Activated CD4-positive, CD25-positive, alpha-beta regulatory T cell treated with anti-CD3 and anti-CD28 coated beads, Interleukin-2, amount 50 U/mL, for 16 hours (primary cell): ENCODE measurements around the gene METTL23.
A peak's percentile ranks its signal among the peaks of the same experiment; 100 is the strongest.
"Not testable (repeated sequence)": the region's sequence is repeated elsewhere in the genome, so short reads cannot be mapped to it uniquely, and the experiment has no call there.

Experiments used
- DNase-seq: peaks from one replicate; pipeline ENCODE4 v3.0.0-alpha.2; 2020; ENCODE audit warnings: low read depth, low spot score

METTL23 gene

DNA sequence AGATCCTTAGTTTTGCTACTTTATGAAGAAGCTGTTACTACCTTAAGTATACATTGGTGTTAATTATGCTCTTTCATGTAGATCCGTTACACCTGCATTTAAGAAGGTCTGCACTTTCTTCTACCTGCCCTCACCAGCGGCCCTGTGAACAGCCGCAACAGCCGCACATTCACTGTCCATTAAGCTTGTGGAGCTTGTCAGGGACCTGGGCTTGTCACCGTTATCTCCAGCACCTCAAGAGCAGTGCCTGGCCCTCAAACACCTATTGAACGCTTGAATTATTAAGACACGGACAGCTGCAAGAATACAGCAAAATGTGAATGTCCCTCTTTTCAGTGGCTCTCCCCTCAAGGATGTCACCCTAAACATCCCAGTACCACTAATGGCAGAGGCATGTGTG lies 12.9 kb upstream of the METTL23 start:
- DNase-seq, result no peak

DNA sequence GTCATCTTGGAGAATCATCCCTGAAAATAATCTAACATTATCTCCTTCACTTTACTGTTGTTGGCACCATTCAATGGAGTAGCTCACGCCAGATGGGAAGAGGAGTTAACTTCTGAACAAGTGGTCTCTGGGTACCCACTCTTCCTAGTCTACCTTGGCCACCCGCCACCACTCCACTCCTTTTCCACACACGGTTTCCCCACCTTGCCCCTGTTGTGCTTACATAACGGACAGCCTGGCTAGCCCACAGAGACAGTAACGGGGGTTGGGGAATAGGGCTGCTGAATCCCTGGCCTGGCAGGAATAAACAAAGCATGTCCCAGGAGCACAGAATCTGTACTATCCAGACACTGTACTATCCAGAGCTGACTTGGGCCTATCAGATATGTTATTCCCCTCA lies 12.3 kb upstream of the METTL23 start:
- DNase-seq, result no peak

GRCh38 chr17:76714822-76715495 lies 11.7 kb upstream of the METTL23 start:
- peak; percentile 74 for DNase-seq

DNA sequence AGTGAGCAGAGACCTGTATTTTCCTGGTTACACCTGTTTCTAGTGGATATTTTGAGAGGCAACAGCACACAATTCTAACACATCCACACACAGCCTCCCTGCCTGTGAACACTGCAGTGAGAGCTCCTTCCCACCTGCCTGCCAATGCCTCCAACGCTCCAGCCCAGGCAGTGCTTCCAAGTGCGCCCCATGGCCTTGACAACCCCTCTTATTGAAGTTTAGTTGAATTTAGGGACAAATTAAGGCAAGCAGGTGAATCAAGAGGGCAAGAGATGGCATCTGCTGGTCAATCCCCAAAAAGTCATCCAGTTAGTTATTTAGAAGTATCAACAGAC lies 11.2 kb upstream of the METTL23 start:
- no peak for DNase-seq

GRCh38 chr17:76716146-76716838 lies 10.3 kb upstream of the METTL23 start:
- DNase-seq, result no peak

DNA sequence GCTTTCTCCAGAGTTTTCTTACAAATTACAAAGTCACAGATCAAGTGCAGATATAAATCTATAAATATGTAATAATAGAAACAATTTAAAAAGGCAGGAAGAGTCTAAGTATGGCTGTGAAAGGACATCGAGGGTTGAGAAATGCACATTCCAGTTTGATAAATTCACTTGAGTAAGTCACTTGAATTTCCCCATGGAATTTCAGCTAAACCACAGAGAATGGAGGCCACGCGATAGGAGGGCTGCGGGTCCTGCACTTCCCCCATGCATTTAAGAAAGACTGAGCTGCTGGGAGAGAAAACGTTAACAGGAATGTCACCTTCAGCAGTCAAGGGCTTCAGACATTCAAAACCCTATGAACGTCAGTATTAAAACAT lies 9.8 kb upstream of the METTL23 start:
- DNase-seq, result no peak

- no peak for DNase-seq
Observed at GRCh38 chr17:76718516-76718915, 8.1 kb upstream of the METTL23 start.

DNA sequence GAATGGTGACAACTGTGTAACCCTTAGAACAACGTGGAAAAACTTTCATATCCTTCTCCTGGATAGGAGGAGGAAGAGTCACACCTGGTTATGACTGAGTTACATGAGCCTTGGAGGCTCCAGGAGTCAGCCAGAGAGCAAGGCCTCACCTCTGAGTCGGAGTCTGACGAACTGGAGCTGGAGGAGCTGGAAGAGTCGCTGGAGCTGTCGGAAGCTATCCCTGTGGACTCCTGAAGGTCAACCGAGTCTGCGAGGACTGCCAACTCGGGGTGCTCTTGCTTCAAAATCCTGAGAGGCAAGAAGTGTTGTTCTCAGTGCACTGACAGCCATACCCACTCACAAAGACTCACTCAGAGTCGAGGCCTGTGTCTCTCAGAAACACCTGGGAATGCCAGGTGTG lies 6.4 kb upstream of the METTL23 start:
- DNase-seq, result no peak

- DNase-seq, result no peak
Observed at GRCh38 chr17:76720941-76721340, 5.7 kb upstream of the METTL23 start.

- DNase-seq, result no peak
Observed at GRCh38 chr17:76721463-76721862, 5.2 kb upstream of the METTL23 start.

- DNase-seq, result no peak
Observed at GRCh38 chr17:76722279-76722678, 4.4 kb upstream of the METTL23 start.

GRCh38 chr17:76722977-76723376 lies 3.7 kb upstream of the METTL23 start:
- not testable (repeated sequence) for DNase-seq

GRCh38 chr17:76723812-76724211 lies 2.8 kb upstream of the METTL23 start:
- DNase-seq, result no peak

DNA sequence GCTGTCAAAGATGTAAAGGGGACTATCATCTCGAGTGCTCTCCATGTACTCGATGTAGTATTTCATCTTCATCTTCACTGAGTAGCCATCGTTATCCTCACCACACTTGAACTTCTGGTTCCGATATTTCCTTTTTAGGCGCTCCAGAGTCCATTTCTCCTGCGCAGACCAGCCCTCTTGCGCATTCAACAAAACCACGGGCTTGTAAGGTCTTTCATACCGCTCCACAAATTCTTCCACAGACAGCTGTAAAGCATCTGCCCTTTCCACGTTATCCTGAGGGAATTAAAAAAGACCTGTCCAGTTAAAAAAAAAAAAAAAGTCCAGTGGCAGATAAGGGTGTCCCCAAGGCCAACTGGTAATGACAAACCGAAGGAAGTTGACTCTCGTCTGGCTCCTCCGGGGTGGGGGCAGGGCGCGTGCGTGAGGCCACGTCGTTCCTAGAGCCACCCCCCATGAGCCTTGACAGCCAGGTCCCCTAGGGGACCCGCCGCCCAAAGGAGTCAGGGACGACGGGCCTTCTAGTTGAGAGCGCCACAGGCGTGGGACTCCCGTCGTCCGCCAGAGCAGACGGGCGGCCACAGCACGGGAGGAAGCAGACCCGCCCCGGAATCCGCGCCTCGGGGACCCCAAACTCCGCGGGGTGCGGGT lies 934 bp upstream of the METTL23 start:
- DNase-seq, result no peak

GRCh38 chr17:76726231-76726775 lies 336 bp upstream of the METTL23 start, which contains the start of gene JMJD6:
TSS of gene JMJD6 (minus strand) at chr17:76726606. CDS start at chr17:76726475, 131 bp downstream.
- peak; percentile 89 for DNase-seq

DNA sequence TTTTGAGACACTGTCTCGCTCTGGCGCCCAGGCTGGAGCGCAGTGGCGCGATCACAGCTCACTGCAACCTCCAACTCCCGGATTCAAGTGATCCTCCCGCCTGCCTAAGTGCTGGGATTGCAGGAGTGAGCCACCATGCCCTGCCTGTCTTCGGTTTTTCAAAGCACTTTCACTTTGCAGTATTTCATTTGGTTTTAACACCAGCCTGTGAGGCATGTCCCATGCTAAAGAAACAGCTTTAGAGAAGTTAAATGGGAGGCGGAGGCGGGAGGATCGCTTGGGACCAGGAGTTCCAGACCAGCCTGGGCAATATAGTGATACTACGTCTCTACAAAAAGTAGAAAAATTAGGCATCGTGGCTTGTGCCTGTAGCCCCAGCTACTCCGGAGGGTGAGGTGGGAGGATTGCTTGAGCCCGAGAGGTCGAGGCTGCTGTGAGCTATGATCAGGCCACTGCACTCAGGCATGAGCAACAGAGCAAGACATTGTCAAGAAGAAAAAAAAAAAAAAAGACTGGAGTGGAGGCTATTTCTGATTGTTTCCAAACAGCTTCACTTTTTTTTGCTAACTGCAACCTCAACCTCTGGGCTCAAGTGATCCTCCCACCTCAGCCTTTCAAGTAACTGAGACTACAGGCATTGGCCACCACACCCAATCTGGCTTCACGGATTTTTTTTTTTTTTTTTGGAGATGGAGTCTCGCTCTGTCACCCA lies 1.3 kb downstream of the METTL23 start:
- DNase-seq, result no peak

- DNase-seq, result not testable (repeated sequence)
Observed at GRCh38 chr17:76731800-76732733, 5.4 kb downstream of the METTL23 start.

- DNase-seq, result no peak
Observed at GRCh38 chr17:76732734-76733617, 6.3 kb downstream of the METTL23 start.

GRCh38 chr17:76733618-76733957 lies 6.9 kb downstream of the METTL23 start:
- DNase-seq, result no peak
